ENCODE measurements around the gene SSTR4.

DNA sequence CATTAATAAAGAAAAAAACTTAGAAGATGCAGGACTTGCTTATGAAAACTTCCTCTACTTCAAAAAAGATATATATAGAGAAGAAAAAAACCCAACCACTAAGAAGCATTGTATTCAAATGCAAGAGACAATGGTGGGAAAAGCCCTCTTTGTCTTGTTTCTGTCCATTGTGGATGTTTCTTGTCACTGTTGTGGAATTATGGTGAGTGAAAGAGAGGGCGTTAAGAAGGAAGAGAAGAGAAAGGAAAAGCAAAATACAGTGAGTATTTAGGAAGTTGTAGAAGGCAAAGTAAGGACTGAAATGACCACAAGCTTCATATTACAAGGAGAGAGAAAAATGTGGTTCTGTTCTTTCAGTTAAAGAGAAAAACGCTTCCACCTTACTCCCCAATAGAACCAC lies 28.5 kb downstream of the SSTR4 start:
- TF ChIP-seq, protein P1, sequence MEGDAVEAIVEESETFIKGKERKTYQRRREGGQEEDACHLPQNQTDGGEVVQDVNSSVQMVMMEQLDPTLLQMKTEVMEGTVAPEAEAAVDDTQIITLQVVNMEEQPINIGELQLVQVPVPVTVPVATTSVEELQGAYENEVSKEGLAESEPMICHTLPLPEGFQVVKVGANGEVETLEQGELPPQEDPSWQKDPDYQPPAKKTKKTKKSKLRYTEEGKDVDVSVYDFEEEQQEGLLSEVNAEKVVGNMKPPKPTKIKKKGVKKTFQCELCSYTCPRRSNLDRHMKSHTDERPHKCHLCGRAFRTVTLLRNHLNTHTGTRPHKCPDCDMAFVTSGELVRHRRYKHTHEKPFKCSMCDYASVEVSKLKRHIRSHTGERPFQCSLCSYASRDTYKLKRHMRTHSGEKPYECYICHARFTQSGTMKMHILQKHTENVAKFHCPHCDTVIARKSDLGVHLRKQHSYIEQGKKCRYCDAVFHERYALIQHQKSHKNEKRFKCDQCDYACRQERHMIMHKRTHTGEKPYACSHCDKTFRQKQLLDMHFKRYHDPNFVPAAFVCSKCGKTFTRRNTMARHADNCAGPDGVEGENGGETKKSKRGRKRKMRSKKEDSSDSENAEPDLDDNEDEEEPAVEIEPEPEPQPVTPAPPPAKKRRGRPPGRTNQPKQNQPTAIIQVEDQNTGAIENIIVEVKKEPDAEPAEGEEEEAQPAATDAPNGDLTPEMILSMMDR (CRISPR knock-in tag; IDR thresholded peaks at IDR 0.05) = no peak
- no peak for TF ChIP-seq ZNF367 (CRISPR knock-in tag; IDR thresholded peaks at IDR 0.05; ENCODE audit: borderline replicate concordance)
- TF ChIP-seq NONO (IDR thresholded peaks at IDR 0.05) = no peak
- no peak for TF ChIP-seq NONO (CRISPR knock-in tag; conservative IDR thresholded peaks at IDR 0.05)
- TF ChIP-seq ESRRA (CRISPR knock-in tag; IDR thresholded peaks at IDR 0.05; ENCODE audit: low read depth) = no peak
- TF ChIP-seq, protein P2, sequence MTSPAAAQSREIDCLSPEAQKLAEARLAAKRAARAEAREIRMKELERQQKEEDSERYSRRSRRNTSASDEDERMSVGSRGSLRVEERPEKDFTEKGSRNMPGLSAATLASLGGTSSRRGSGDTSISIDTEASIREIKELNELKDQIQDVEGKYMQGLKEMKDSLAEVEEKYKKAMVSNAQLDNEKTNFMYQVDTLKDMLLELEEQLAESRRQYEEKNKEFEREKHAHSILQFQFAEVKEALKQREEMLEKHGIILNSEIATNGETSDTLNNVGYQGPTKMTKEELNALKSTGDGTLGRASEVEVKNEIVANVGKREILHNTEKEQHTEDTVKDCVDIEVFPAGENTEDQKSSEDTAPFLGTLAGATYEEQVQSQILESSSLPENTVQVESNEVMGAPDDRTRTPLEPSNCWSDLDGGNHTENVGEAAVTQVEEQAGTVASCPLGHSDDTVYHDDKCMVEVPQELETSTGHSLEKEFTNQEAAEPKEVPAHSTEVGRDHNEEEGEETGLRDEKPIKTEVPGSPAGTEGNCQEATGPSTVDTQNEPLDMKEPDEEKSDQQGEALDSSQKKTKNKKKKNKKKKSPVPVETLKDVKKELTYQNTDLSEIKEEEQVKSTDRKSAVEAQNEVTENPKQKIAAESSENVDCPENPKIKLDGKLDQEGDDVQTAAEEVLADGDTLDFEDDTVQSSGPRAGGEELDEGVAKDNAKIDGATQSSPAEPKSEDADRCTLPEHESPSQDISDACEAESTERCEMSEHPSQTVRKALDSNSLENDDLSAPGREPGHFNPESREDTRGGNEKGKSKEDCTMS (CRISPR knock-in tag; conservative IDR thresholded peaks at IDR 0.05) = no peak
- TF ChIP-seq, protein P3, sequence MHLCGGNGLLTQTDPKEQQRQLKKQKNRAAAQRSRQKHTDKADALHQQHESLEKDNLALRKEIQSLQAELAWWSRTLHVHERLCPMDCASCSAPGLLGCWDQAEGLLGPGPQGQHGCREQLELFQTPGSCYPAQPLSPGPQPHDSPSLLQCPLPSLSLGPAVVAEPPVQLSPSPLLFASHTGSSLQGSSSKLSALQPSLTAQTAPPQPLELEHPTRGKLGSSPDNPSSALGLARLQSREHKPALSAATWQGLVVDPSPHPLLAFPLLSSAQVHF (CRISPR knock-in tag; IDR thresholded peaks at IDR 0.05) = no peak

All from HepG2 (cell line).